HG03469 (cell line): ENCODE results near the gene SLC6A13.
"Not testable (repeated sequence)": the region's sequence is repeated elsewhere in the genome, so short reads cannot be mapped to it uniquely, and the experiment has no call there.

Experiments
- ATAC-seq: cut with Tn5 transposase; IDR thresholded peaks from one replicate; pipeline ENCODE4 v1.9.1; 2021; ENCODE audit warnings: mild to moderate bottlenecking, moderate library complexity, moderate number of reproducible peaks; ENCODE audit not compliant: unreplicated experiment

SLC6A13 gene

GRCh38 chr12:218221-218620 lies 44.4 kb downstream of the SLC6A13 start:
- ATAC-seq = no peak

GRCh38 chr12:217029-217428 lies 45.6 kb downstream of the SLC6A13 start:
- not testable (repeated sequence) for ATAC-seq

- no peak for ATAC-seq
Measured at GRCh38 chr12:215116-215515, 47.5 kb downstream of the SLC6A13 start.

- ATAC-seq = no peak
Measured at GRCh38 chr12:214003-214741, 48.5 kb downstream of the SLC6A13 start, which contains the start of gene SLC6A12. SLC6A12 (minus strand) TSS chr12:214157; CDS start chr12:209986, 4,171 bp downstream.

- ATAC-seq = no peak
Measured at GRCh38 chr12:213527-213932, 49.1 kb downstream of the SLC6A13 start.

- no peak for ATAC-seq
Measured at GRCh38 chr12:212715-213526, 49.7 kb downstream of the SLC6A13 start.

GRCh38 chr12:212415-212714 lies 50.3 kb downstream of the SLC6A13 start:
- ATAC-seq = no peak

GRCh38 chr12:211639-212414 lies 50.8 kb downstream of the SLC6A13 start:
- no peak for ATAC-seq

GRCh38 chr12:211142-211465 lies 51.5 kb downstream of the SLC6A13 start:
- no peak for ATAC-seq

- no peak for ATAC-seq
Measured at GRCh38 chr12:210277-211141, 52.1 kb downstream of the SLC6A13 start.

- no peak for ATAC-seq
Measured at GRCh38 chr12:209851-210250, 52.8 kb downstream of the SLC6A13 start.

GRCh38 chr12:209246-209645 lies 53.4 kb downstream of the SLC6A13 start:
- no peak for ATAC-seq

GRCh38 chr12:208813-209212 lies 53.8 kb downstream of the SLC6A13 start:
- ATAC-seq = no peak

GRCh38 chr12:207804-208203 lies 54.8 kb downstream of the SLC6A13 start:
- no peak for ATAC-seq

- ATAC-seq = no peak
Measured at GRCh38 chr12:206746-207440, 55.7 kb downstream of the SLC6A13 start.

GRCh38 chr12:205026-205425 lies 57.6 kb downstream of the SLC6A13 start:
- no peak for ATAC-seq

GRCh38 chr12:204261-204678 lies 58.4 kb downstream of the SLC6A13 start:
- no peak for ATAC-seq

GRCh38 chr12:203462-204260 lies 59.0 kb downstream of the SLC6A13 start:
- no peak for ATAC-seq

- ATAC-seq = no peak
Measured at GRCh38 chr12:203074-203461, 59.6 kb downstream of the SLC6A13 start.
